Activated naive CD4-positive, alpha-beta T cell treated with anti-CD3 and anti-CD28 coated beads for 36 hours (primary cell): Measurements from ENCODE around the gene DDIT3. TPM values are rescaled to one million over a fixed set of nuclear protein-coding genes. Genes with fewer than 3 reads are reported as not detected.

ENCODE experiments used
- microRNA-seq: library from miRNA; unstranded; fragments of <30 nt; microRNA quantifications from one replicate; pipeline ENCODE4 v1.2.0, GENCODE V29; 2022; ENCODE audit warnings: borderline microRNAs expressed, borderline replicate concordance
- total RNA-seq, 2 experiments: library from RNA; stranded (reverse); gene quantifications; one replicate each; pipeline ENCODE4 v1.2.3, GENCODE V29; 2021

Gene DDIT3
- total RNA-seq, 2 experiments from 2014 or later, result 44.6 to 45.6 TPM

Small RNA genes lying within 50 kb of the gene (microRNA-seq; reads per million reads assigned to microRNA genes)
- 4.4 reads per million for gene MIR616
- gene MIR6758, result not detected

Other genes starting within 250 kb of the DDIT3 start
- gene R3HDM2, start 89.5 kb downstream of the DDIT3 start, total RNA-seq, result 10 to 100 TPM; 42.2 to 44.8 TPM
- gene INHBC, start 85.7 kb downstream of the DDIT3 start, total RNA-seq, result not detected
- gene INHBE, start 65.2 kb downstream of the DDIT3 start, total RNA-seq, result 1 to 10 TPM in 1 of 2 experiments, under 1 TPM in 1; 0.81 to 1.0 TPM
- not detected for gene GLI1, start 60.7 kb downstream of the DDIT3 start, total RNA-seq
- 10 to 100 TPM; 95.9 to 97.9 TPM for gene ARHGAP9, start 40.6 kb downstream of the DDIT3 start, total RNA-seq
- 100 to 1,000 TPM; 481 to 489 TPM for gene MARS1, start 32.4 kb downstream of the DDIT3 start, total RNA-seq
- 10 to 100 TPM; 43.5 to 45.5 TPM for gene MBD6, start 2.3 kb upstream of the DDIT3 start, total RNA-seq
- gene DCTN2, start 26.7 kb upstream of the DDIT3 start, total RNA-seq, result 10 to 100 TPM; 65.1 to 71.7 TPM
- under 1 TPM; 0.60 to 0.86 TPM for gene KIF5A, start 29.5 kb upstream of the DDIT3 start, total RNA-seq
- gene PIP4K2C, start 70.7 kb upstream of the DDIT3 start, total RNA-seq, result 10 to 100 TPM; 11.8 to 12.7 TPM
- gene DTX3, start 84.3 kb upstream of the DDIT3 start, total RNA-seq, result 10 to 100 TPM; 15.8 to 16.2 TPM
- 1 to 10 TPM; 1.4 to 1.5 TPM for gene ARHGEF25, start 90.9 kb upstream of the DDIT3 start, total RNA-seq
- gene B4GALNT1, start 112.7 kb upstream of the DDIT3 start, total RNA-seq, result 1 to 10 TPM; 1.4 to 1.8 TPM
- 10 to 100 TPM; 60.7 to 60.9 TPM for gene OS9, start 173.6 kb upstream of the DDIT3 start, total RNA-seq
- gene AGAP2, start 218.2 kb upstream of the DDIT3 start, total RNA-seq, result 10 to 100 TPM; 26.7 to 28.0 TPM
- 1 to 10 TPM; 6.4 to 7.7 TPM for gene TSPAN31, start 224.5 kb upstream of the DDIT3 start, total RNA-seq
- 100 to 1,000 TPM; 194 to 202 TPM for gene CDK4, start 231.8 kb upstream of the DDIT3 start, total RNA-seq
- gene MARCHF9, start 234.6 kb upstream of the DDIT3 start, total RNA-seq, result 10 to 100 TPM; 10.4 to 10.8 TPM
- gene CYP27B1, start 246.6 kb upstream of the DDIT3 start, total RNA-seq, result 1 to 10 TPM; 5.4 to 6.1 TPM